ENCODE results near the gene DISC1. TPM values are rescaled to one million over a fixed set of nuclear protein-coding genes. Genes with fewer than 3 reads are reported as not detected.

DISC1 gene
- polyA plus RNA-seq, 3 donors = 5.5 to 14.7 (median 5.8) TPM

DNA sequence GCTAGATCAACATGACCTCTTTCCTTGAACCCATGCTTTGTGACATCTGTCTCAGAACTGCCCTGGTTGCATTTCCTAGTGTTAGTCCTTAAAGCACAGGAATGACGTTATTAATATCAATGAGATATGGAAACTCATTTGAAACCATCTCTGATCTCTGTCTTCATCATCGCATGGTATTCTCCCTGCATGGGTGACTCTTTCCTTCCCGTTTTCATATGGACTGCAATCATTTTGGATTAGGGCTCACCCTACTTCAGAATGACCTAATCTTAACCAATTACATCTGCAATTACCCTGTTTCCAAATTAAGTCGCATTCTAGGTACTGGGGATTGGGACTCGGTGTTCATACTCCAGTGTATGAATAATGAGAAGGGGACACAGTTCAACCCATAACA, 41.7 kb upstream of the DISC1 start:
- Histone ChIP-seq H3K27ac (ENCODE audit: low read depth in 1 of 2, low read length in 2 of 2) (no peak overlapping the region), H2AFZ (ENCODE audit: insufficient read depth, low read depth, low read length, poor library complexity, severe bottlenecking) (no peak overlapping the region)
- no peak overlapping the region for H3K4me3 Mint-ChIP-seq

GRCh38 chr1:231590453-231591198, 36.0 kb upstream of the DISC1 start:
- Mint-ChIP-seq H3K36me3 (no peaks in the 10 kb centered on the region), H3K27me3 (ENCODE audit: low read depth in 3 of 3) (peaks cover 2% of the 10 kb centered on the region in 3 donors), H3K4me3 (peak overlapping the region in 1 of 2 donors; percentile 28), H3K4me1 (peaks cover 19% of the 10 kb centered on the region), H3K9me3 (no peaks in the 10 kb centered on the region), H3K27ac (peak overlapping the region in 1 of 7 donors; percentile 49)
- H3K4me3 ChIP-seq (replicated peaks in 1 of 3; ENCODE audit: low read depth in 2 of 3, low read length in 3 of 3) = no peak overlapping the region
- H3K79me2 ChIP-seq (ENCODE audit: insufficient read depth, low read length) = no peaks in the 10 kb centered on the region
- no peaks in the 10 kb centered on the region for H3K9me3 ChIP-seq (replicated peaks in 1 of 2; ENCODE audit: control insufficient read depth in 1 of 2, insufficient read depth in 1 of 2, low read length in 2 of 2)
- no peak overlapping the region for H3K27ac ChIP-seq (ENCODE audit: low read depth in 1 of 2, low read length in 2 of 2)
- H4K20me1 ChIP-seq (ENCODE audit: insufficient read depth, low read length) = no peaks in the 10 kb centered on the region
- intact Hi-C loops (cut with micrococcal nuclease) = loop anchor here (5.0 kb wide), 1 partner anchor 233 kb away; no protein-coding TSS in a partner anchor
- peaks cover 16 to 19% of the 10 kb centered on the region in 2 donors for H3K4me1 ChIP-seq (ENCODE audit: control insufficient read depth in 1 of 2, insufficient read depth in 2 of 2, low read length in 2 of 2)
- no peak overlapping the region for H2AFZ ChIP-seq (ENCODE audit: insufficient read depth, low read depth, low read length, poor library complexity, severe bottlenecking)
- peak; percentile 59 to 78 (median 69) for DNase-seq
- H3K9ac ChIP-seq (ENCODE audit: insufficient read depth, low read length, poor library complexity, severe bottlenecking) = no peak overlapping the region
- no peaks in the 10 kb centered on the region for H3K27me3 ChIP-seq (ENCODE audit: control insufficient read depth in 2 of 2, insufficient read depth in 2 of 2, low read length in 2 of 2)
- no CpG with 5 or more reads among the region's 12 CpGs for WGBS (ENCODE audit: insufficient coverage)
- no peaks in the 10 kb centered on the region for H3K36me3 ChIP-seq (replicated peaks in 1 of 2; ENCODE audit: control insufficient read depth in 1 of 2, insufficient read depth in 2 of 2, low read length in 2 of 2)
- TF ChIP-seq, protein P1, sequence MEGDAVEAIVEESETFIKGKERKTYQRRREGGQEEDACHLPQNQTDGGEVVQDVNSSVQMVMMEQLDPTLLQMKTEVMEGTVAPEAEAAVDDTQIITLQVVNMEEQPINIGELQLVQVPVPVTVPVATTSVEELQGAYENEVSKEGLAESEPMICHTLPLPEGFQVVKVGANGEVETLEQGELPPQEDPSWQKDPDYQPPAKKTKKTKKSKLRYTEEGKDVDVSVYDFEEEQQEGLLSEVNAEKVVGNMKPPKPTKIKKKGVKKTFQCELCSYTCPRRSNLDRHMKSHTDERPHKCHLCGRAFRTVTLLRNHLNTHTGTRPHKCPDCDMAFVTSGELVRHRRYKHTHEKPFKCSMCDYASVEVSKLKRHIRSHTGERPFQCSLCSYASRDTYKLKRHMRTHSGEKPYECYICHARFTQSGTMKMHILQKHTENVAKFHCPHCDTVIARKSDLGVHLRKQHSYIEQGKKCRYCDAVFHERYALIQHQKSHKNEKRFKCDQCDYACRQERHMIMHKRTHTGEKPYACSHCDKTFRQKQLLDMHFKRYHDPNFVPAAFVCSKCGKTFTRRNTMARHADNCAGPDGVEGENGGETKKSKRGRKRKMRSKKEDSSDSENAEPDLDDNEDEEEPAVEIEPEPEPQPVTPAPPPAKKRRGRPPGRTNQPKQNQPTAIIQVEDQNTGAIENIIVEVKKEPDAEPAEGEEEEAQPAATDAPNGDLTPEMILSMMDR (IDR thresholded peaks at IDR 0.05) = peak; percentile 73
- no peak overlapping the region for H3K4me2 ChIP-seq (replicated peaks; ENCODE audit: extremely low read depth, low read length, poor library complexity, severe bottlenecking)

More for the DNA sequence above, 41.7 kb upstream of the DISC1 start:
- H3K4me1 ChIP-seq (ENCODE audit: control insufficient read depth in 1 of 2, insufficient read depth in 2 of 2, low read length in 2 of 2) = peaks cover 0 to 5% of the 10 kb centered on the region in 2 donors
- peaks cover 2% of the 10 kb centered on the region in 3 donors for H3K27me3 Mint-ChIP-seq (ENCODE audit: low read depth in 3 of 3)
- no peak overlapping the region for H3K9ac ChIP-seq (ENCODE audit: insufficient read depth, low read length, poor library complexity, severe bottlenecking)
- H3K9me3 ChIP-seq (replicated peaks in 1 of 2; ENCODE audit: control insufficient read depth in 1 of 2, insufficient read depth in 1 of 2, low read length in 2 of 2) = no peaks in the 10 kb centered on the region
- no peak overlapping the region for H3K4me3 ChIP-seq (replicated peaks in 1 of 3; ENCODE audit: low read depth in 2 of 3, low read length in 3 of 3)
- no peak overlapping the region for H3K4me2 ChIP-seq (replicated peaks; ENCODE audit: extremely low read depth, low read length, poor library complexity, severe bottlenecking)
- H3K4me1 Mint-ChIP-seq = peaks cover 6% of the 10 kb centered on the region
- intact Hi-C loops (cut with micrococcal nuclease) = no loop called here
- H3K9me3 Mint-ChIP-seq = no peaks in the 10 kb centered on the region
- no peaks in the 10 kb centered on the region for H3K27me3 ChIP-seq (ENCODE audit: control insufficient read depth in 2 of 2, insufficient read depth in 2 of 2, low read length in 2 of 2)
- no peak overlapping the region for H3K27ac Mint-ChIP-seq
- 63% methylated on average over 1 of the region's 5 CpGs for WGBS (ENCODE audit: insufficient coverage)
- no peaks in the 10 kb centered on the region for H4K20me1 ChIP-seq (ENCODE audit: insufficient read depth, low read length)
- no peaks in the 10 kb centered on the region for H3K79me2 ChIP-seq (ENCODE audit: insufficient read depth, low read length)
- TF ChIP-seq, protein P1 (IDR thresholded peaks at IDR 0.05) = no peak
- H3K36me3 ChIP-seq (replicated peaks in 1 of 2; ENCODE audit: control insufficient read depth in 1 of 2, insufficient read depth in 2 of 2, low read length in 2 of 2) = no peaks in the 10 kb centered on the region
- H3K36me3 Mint-ChIP-seq = no peaks in the 10 kb centered on the region
- DNase-seq = peak in 1 of 3 donors; percentile 12

Data from CD14-positive monocyte (primary cell).